SK-N-SH (cell line): Measurements from ENCODE around the gene DPF1. TPM values are rescaled to one million over a fixed set of nuclear protein-coding genes. Genes with fewer than 3 reads are reported as not detected.

Experiments
- CTCF ChIA-PET: fragments of 300-600, 350-600 bp; formaldehyde crosslinking; extraction: SDS; loops from one replicate; lab custom pipeline; 2021; lab: Yijun Ruan, JAX
- POLR2A ChIA-PET: fragments of 350-600 bp; sonication (Branson Sonifier 250); formaldehyde crosslinking; extraction: SDS; loops from one replicate; lab custom pipeline; 2020; ENCODE audit warnings: antibody characterized with exemption, inconsistent platforms; lab: Yijun Ruan, JAX
- DNase-seq: peaks from one replicate; pipeline ENCODE4 v3.0.0; 2012
- H2AFZ ChIP-seq: fragments of 200-600 bp; sonication (generic); 2 replicates; pipeline ENCODE4 v1.8.1; 2016; ENCODE audit warnings: antibody characterized with exemption, mild to moderate bottlenecking, low read depth
- H3F3A ChIP-seq: fragments of 200-600 bp; sonication (generic); replicated peaks from 2 replicates; pipeline ENCODE3; 2016; ENCODE audit warnings: antibody characterized with exemption, mild to moderate bottlenecking; ENCODE audit not compliant: insufficient read depth
- H3K27ac ChIP-seq, 2 experiments: fragments of 200-500 bp in 1 of 2; fragments of 200-600 bp in 1 of 2; sonication (Bioruptor generic) in 1 of 2; sonication (generic), shearing (Covaris generic) in 1 of 2; 2 replicates each; pipeline versions ENCODE4 v1.5.1 to v1.6.1; 2014 to 2016; ENCODE audit warnings: low read depth in 2 of 2, inconsistent platforms in 1 of 2, low read length in 1 of 2, mild to moderate bottlenecking in 1 of 2, mixed read lengths in 1 of 2
- H3K27me3 ChIP-seq: fragments of 200-600 bp; sonication (generic), shearing (Covaris generic); 2 replicates; pipeline ENCODE4 v1.6.1; 2016; ENCODE audit warnings: mixed run types; ENCODE audit not compliant: insufficient read depth
- H3K36me3 ChIP-seq, 2 experiments: fragments of 200-500 bp in 1 of 2; fragments of 200-600 bp in 1 of 2; sonication (Bioruptor generic) in 1 of 2; sonication (generic) in 1 of 2; replicated peaks in 1 of 2; 2 replicates each; pipeline versions ENCODE3 to v1.5.1; 2014 to 2016; ENCODE audit warnings: low read length in 1 of 2, mild to moderate bottlenecking in 1 of 2; ENCODE audit not compliant: insufficient read depth in 2 of 2, control insufficient read depth in 1 of 2
- H3K4me1 ChIP-seq, 2 experiments: fragments of 200-500 bp in 1 of 2; fragments of 200-600 bp in 1 of 2; sonication (Bioruptor generic) in 1 of 2; sonication (generic), shearing (Covaris generic) in 1 of 2; 2 replicates each; pipeline versions ENCODE4 v1.5.1 to v1.6.1; 2014 to 2016; ENCODE audit warnings: low read depth in 1 of 2, low read length in 1 of 2, mixed run types in 1 of 2; ENCODE audit not compliant: insufficient read depth in 2 of 2, control insufficient read depth in 1 of 2
- H3K4me2 ChIP-seq: fragments of 200-600 bp; sonication (generic), shearing (Covaris generic); 2 replicates; pipeline ENCODE4 v1.6.1; 2017; ENCODE audit warnings: mixed run types
- H3K4me3 ChIP-seq, 2 experiments: fragments of 200-500 bp in 1 of 2; fragments of 200-600 bp in 1 of 2; sonication (Bioruptor generic) in 1 of 2; sonication (generic), shearing (Covaris generic) in 1 of 2; 2 replicates each; pipeline versions ENCODE4 v1.5.1 to v1.8.1; 2014 to 2016; ENCODE audit warnings: low read depth in 2 of 2, inconsistent platforms in 1 of 2, low read length in 1 of 2, mild to moderate bottlenecking in 1 of 2, mixed read lengths in 1 of 2, moderate library complexity in 1 of 2
- H3K79me2 ChIP-seq: fragments of 200-600 bp; sonication (generic); 2 replicates; pipeline ENCODE4 v1.8.1; 2017; ENCODE audit warnings: mild to moderate bottlenecking; ENCODE audit not compliant: insufficient read depth
- H3K9ac ChIP-seq: fragments of 200-600 bp; sonication (generic); 2 replicates; pipeline ENCODE4 v1.6.1; 2017; ENCODE audit warnings: mixed run types
- H3K9me2 ChIP-seq: fragments of 200-600 bp; sonication (generic); 2 replicates; pipeline ENCODE4 v1.6.1; 2017; ENCODE audit warnings: mixed run types
- H3K9me3 ChIP-seq: fragments of 200-600 bp; sonication (generic); 2 replicates; pipeline ENCODE4 v1.6.1; 2017; ENCODE audit warnings: mixed run types, mild to moderate bottlenecking, moderate library complexity
- H4K20me1 ChIP-seq: fragments of 200-600 bp; sonication (generic); 2 replicates; pipeline ENCODE4 v1.6.1; 2017; ENCODE audit warnings: mild to moderate bottlenecking, mixed run types; ENCODE audit not compliant: insufficient read depth
- EP300 ChIP-seq, 2 experiments: IDR thresholded peaks; 2 replicates each; pipeline versions ENCODE4 v1.4.0 to v1.6.1; 2012; ENCODE audit warnings: borderline replicate concordance in 1 of 2, low read depth in 1 of 2, low read length in 1 of 2
- EZH2phosphoT487 ChIP-seq: fragments of 200-600 bp; sonication (generic); IDR thresholded peaks from 2 replicates; pipeline ENCODE4 v1.6.1; 2017; ENCODE audit warnings: low read depth, mixed run types, mild to moderate bottlenecking, antibody characterized with exemption, moderate library complexity, borderline replicate concordance
- FOXJ3 ChIP-seq: sonication (generic); formaldehyde crosslinking; IDR thresholded peaks from 2 replicates; pipeline ENCODE4 v1.5.1; 2020; ENCODE audit warnings: mild to moderate bottlenecking, missing genetic modification reagents
- FOXM1 ChIP-seq: IDR thresholded peaks from 2 replicates; pipeline ENCODE4 v1.4.0; 2012; ENCODE audit warnings: low read depth, mild to moderate bottlenecking
- GATA2 ChIP-seq: sonication (generic); formaldehyde crosslinking; IDR thresholded peaks from 2 replicates; pipeline ENCODE4 v1.5.0; 2020; ENCODE audit warnings: mild to moderate bottlenecking, missing genetic modification reagents
- NFIC ChIP-seq: IDR thresholded peaks from 2 replicates; pipeline ENCODE4 v1.4.0; 2012; ENCODE audit warnings: borderline replicate concordance
- RFX5 ChIP-seq: IDR thresholded peaks from 2 replicates; pipeline ENCODE4 v1.6.1; 2012; ENCODE audit warnings: mild to moderate bottlenecking, improper control_type of control experiment, low read length
- RXRA ChIP-seq: IDR thresholded peaks from 2 replicates; pipeline ENCODE4 v1.4.0; 2012; ENCODE audit warnings: low read depth, mild to moderate bottlenecking, borderline replicate concordance
- YY1 ChIP-seq: IDR thresholded peaks from 2 replicates; pipeline ENCODE4 v1.4.0; 2012; ENCODE audit warnings: low read depth, mild to moderate bottlenecking
- WGBS: methylation state at CpG from one replicate; pipeline ENCODE4 v1.1.6; 2017; ENCODE audit warnings: low lambda C conversion rate; 5-methylcytosine and 5-hydroxymethylcytosine counted together
- polyA plus RNA-seq, 3 experiments: library from polyadenylated mRNA; depleted of rRNA; stranded (reverse); fragments of >200 nt; gene quantifications; 2 replicates each; pipeline ENCODE4 v1.2.3, GENCODE V29; 2012
- TF ChIP-seq, protein P1 (sequence below): IDR thresholded peaks from 2 replicates; pipeline ENCODE4 v1.6.1; 2012; ENCODE audit warnings: mild to moderate bottlenecking, low read depth, low read length, moderate library complexity
- TF ChIP-seq, protein P2 (sequence below): IDR thresholded peaks from 2 replicates; pipeline ENCODE4 v1.4.0; 2012; ENCODE audit warnings: low read depth, borderline replicate concordance
- TF ChIP-seq, protein P3 (sequence below): IDR thresholded peaks from 2 replicates; pipeline ENCODE4; 2012

DPF1 gene
- polyA plus RNA-seq, 1 of the 3 experiments (the other 2 are of a cell fraction), result 4.8 TPM

DNA sequence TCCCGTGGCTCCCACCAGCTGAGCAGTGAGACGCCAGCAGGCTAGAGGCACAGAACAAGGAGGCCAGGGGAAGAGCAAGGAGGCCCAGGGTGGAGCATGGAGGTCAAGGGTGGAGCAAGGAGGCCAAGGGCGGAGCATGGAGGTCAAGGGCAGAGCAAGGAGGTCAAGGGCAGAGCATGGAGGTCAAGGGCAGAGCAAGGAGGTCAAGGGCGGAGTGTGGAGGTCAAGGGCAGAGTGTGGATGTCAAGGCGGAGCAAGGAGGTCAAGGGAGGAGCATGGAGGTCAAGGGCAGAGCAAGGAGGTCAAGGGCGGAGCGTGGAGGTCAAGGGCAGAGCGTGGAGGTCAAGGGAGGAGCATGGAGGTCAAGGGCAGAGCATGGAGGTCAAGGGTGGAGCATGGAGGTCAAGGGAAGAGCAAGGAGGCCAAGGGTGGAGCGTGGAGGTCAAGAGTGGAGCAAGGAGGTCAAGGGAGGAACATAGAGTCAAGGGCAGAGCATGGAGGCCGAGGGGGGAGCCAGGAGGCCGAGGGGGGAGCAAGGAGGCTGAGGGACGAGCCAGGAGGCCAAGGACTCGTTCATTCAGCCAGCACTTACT, 27.7 kb downstream of the DPF1 start:
- no peak overlapping the region for H3K27ac ChIP-seq
- no peak overlapping the region for H3K9ac ChIP-seq
- no peaks in the 10 kb centered on the region for H3K9me3 ChIP-seq
- no peaks in the 10 kb centered on the region; a peak in 1 of 4 replicates for H3K4me1 ChIP-seq
- CTCF ChIA-PET, result interaction anchor here (1.0 to 1.7 kb wide), 2 partner anchors 38 to 54 kb away, joined by 3 to 5 read pairs; no protein-coding TSS in a partner anchor
- no peak overlapping the region for H2AFZ ChIP-seq
- H3F3A ChIP-seq, result no peaks in the 10 kb centered on the region
- no peak overlapping the region for H3K4me2 ChIP-seq
- no peaks in the 10 kb centered on the region for H3K79me2 ChIP-seq
- H4K20me1 ChIP-seq, result no peaks in the 10 kb centered on the region
- DNase-seq, result no peak
- no peaks in the 10 kb centered on the region for H3K9me2 ChIP-seq
- no peak overlapping the region for H3K4me3 ChIP-seq
- TF ChIP-seq GATA2 (CRISPR knock-in tag) (no peak), FOXJ3 (CRISPR knock-in tag) (no peak), EZH2phosphoT487 (no peak), FOXM1 (no peak), RFX5 (no peak), EP300 (IDR thresholded peaks at IDR 0.05; ENCODE audit: borderline replicate concordance in 1 of 2, low read depth in 1 of 2, low read length in 1 of 2) (no peak), YY1 (no peak), NFIC (no peak), RXRA (no peak)
- TF ChIP-seq, protein P1, sequence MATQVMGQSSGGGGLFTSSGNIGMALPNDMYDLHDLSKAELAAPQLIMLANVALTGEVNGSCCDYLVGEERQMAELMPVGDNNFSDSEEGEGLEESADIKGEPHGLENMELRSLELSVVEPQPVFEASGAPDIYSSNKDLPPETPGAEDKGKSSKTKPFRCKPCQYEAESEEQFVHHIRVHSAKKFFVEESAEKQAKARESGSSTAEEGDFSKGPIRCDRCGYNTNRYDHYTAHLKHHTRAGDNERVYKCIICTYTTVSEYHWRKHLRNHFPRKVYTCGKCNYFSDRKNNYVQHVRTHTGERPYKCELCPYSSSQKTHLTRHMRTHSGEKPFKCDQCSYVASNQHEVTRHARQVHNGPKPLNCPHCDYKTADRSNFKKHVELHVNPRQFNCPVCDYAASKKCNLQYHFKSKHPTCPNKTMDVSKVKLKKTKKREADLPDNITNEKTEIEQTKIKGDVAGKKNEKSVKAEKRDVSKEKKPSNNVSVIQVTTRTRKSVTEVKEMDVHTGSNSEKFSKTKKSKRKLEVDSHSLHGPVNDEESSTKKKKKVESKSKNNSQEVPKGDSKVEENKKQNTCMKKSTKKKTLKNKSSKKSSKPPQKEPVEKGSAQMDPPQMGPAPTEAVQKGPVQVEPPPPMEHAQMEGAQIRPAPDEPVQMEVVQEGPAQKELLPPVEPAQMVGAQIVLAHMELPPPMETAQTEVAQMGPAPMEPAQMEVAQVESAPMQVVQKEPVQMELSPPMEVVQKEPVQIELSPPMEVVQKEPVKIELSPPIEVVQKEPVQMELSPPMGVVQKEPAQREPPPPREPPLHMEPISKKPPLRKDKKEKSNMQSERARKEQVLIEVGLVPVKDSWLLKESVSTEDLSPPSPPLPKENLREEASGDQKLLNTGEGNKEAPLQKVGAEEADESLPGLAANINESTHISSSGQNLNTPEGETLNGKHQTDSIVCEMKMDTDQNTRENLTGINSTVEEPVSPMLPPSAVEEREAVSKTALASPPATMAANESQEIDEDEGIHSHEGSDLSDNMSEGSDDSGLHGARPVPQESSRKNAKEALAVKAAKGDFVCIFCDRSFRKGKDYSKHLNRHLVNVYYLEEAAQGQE, result no peak
- TF ChIP-seq, protein P2, sequence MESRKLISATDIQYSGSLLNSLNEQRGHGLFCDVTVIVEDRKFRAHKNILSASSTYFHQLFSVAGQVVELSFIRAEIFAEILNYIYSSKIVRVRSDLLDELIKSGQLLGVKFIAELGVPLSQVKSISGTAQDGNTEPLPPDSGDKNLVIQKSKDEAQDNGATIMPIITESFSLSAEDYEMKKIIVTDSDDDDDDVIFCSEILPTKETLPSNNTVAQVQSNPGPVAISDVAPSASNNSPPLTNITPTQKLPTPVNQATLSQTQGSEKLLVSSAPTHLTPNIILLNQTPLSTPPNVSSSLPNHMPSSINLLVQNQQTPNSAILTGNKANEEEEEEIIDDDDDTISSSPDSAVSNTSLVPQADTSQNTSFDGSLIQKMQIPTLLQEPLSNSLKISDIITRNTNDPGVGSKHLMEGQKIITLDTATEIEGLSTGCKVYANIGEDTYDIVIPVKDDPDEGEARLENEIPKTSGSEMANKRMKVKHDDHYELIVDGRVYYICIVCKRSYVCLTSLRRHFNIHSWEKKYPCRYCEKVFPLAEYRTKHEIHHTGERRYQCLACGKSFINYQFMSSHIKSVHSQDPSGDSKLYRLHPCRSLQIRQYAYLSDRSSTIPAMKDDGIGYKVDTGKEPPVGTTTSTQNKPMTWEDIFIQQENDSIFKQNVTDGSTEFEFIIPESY, result no peak
- TF ChIP-seq, protein P3, sequence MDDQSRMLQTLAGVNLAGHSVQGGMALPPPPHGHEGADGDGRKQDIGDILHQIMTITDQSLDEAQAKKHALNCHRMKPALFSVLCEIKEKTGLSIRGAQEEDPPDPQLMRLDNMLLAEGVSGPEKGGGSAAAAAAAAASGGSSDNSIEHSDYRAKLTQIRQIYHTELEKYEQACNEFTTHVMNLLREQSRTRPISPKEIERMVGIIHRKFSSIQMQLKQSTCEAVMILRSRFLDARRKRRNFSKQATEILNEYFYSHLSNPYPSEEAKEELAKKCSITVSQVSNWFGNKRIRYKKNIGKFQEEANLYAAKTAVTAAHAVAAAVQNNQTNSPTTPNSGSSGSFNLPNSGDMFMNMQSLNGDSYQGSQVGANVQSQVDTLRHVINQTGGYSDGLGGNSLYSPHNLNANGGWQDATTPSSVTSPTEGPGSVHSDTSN, result no peak
- H3K36me3 ChIP-seq, result peaks cover 0 to 7% of the 10 kb centered on the region in 2 experiments
- H3K27me3 ChIP-seq, result no peaks in the 10 kb centered on the region
- POLR2A ChIA-PET, result no interaction called here
- WGBS, result 93% methylated on average over 13 of the region's 13 CpGs
